Fibroblast of mammary gland (primary cell): ENCODE results near the gene CYP24A1.

Source experiments
- DNase-seq: peaks from one replicate; pipeline ENCODE4 v3.0.0-alpha.2; 2010; ENCODE audit warnings: low read depth
- H3K4me3 ChIP-seq: 2 replicates; pipeline ENCODE4 v1.5.1; 2011; ENCODE audit warnings: low read depth, mild to moderate bottlenecking, low read length, moderate library complexity; ENCODE audit not compliant: control insufficient read depth
- TF ChIP-seq, protein P1 (sequence below): conservative IDR thresholded peaks from 2 replicates; pipeline ENCODE4 v1.5.1; 2011; ENCODE audit warnings: low read depth, low read length, inconsistent platforms; ENCODE audit not compliant: control insufficient read depth, insufficient read depth

Gene CYP24A1

DNA sequence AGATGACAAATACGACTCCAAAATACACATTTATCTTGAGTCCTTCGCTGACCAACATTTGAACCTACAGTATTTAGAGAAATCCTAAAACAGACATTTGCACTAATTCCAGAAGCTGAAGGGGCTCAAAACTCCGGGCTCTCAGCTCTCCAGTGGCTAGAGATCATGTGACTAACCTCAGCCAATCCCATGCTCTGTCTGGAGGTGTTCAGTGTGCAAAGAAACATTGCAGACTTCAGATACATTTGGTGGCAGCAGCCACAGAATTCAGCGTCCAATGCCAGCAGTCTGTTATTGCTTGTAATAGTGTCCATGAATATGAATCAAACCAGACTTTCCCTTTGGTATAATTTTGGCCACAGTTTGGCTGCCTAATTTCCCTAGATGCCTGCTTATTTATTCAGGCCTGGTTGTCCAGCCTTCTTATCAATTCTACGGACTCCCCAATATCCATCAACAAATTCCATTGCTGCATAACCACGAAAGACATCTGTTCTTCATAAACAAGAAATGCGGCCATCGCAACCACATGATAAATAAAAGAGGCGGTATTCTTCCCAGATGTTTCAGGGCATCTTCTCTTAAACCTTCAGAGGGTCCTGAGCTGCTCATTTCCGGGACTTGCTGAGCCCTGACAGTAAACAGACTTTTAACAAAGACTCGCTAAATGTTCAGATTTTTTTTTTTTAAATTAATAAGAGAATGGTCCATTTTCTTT is 14.5 kb upstream of the CYP24A1 start:
- DNase-seq = peak; percentile 22
- no peak overlapping the region for H3K4me3 ChIP-seq
- TF ChIP-seq, protein P1, sequence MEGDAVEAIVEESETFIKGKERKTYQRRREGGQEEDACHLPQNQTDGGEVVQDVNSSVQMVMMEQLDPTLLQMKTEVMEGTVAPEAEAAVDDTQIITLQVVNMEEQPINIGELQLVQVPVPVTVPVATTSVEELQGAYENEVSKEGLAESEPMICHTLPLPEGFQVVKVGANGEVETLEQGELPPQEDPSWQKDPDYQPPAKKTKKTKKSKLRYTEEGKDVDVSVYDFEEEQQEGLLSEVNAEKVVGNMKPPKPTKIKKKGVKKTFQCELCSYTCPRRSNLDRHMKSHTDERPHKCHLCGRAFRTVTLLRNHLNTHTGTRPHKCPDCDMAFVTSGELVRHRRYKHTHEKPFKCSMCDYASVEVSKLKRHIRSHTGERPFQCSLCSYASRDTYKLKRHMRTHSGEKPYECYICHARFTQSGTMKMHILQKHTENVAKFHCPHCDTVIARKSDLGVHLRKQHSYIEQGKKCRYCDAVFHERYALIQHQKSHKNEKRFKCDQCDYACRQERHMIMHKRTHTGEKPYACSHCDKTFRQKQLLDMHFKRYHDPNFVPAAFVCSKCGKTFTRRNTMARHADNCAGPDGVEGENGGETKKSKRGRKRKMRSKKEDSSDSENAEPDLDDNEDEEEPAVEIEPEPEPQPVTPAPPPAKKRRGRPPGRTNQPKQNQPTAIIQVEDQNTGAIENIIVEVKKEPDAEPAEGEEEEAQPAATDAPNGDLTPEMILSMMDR = no peak

GRCh38 chr20:54184904-54185626 is 11.3 kb upstream of the CYP24A1 start:
- DNase-seq = no peak
- no peak overlapping the region for H3K4me3 ChIP-seq
- TF ChIP-seq, protein P1 = no peak

- H3K4me3 ChIP-seq = no peak overlapping the region
- TF ChIP-seq, protein P1 = no peak
- DNase-seq = no peak
These were observed 10.3 kb upstream of the CYP24A1 start for GRCh38 chr20:54184071-54184470.

GRCh38 chr20:54180931-54181330 is 7.1 kb upstream of the CYP24A1 start:
- DNase-seq = no peak
- TF ChIP-seq, protein P1 = no peak
- no peak overlapping the region for H3K4me3 ChIP-seq

DNA sequence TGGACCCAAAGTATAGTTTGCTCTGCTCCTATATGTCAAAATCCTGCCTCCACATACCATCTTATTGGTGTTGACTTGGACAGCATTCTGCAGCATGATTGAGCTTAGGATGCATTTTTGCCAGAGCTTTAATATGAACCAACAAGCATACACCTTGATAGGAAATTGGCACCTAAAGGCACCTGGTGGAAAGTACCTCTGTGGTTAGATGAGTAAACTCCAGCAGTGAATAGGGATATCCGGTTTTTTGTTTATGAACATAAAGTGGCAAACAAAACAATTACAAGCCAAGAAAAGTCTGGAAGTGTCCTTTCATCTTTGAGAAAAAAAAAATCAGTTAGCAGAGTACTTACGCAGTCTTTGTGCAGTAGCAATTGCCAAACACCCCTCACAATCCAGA is 6.2 kb upstream of the CYP24A1 start:
- TF ChIP-seq, protein P1 = no peak
- DNase-seq = no peak
- H3K4me3 ChIP-seq = no peak overlapping the region

DNA sequence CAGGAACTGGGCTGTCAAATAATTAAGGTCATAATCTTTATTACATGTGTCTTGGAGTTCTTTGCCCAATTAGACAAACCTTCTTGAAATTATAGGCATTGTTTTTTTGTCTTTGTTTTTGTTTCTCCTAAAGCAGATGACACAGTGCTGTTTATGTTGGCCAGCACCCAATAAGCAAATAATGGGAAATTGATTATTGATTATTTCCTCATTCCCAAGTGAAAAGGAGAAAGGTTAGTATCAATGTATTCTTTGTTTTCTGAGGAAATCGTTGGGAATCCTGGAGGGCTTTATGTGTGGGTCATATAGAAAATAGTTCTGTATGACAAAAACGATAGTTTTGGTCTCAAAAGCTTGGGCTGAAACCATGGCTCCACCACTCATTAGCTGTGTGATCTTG is 4.5 kb upstream of the CYP24A1 start:
- TF ChIP-seq, protein P1 = no peak
- H3K4me3 ChIP-seq = no peak overlapping the region
- DNase-seq = no peak

GRCh38 chr20:54177378-54177777 is 3.6 kb upstream of the CYP24A1 start:
- TF ChIP-seq, protein P1 = no peak
- DNase-seq = no peak
- H3K4me3 ChIP-seq = no peak overlapping the region
